ENCODE data around the gene OR2T4.

OR2T4 gene

DNA sequence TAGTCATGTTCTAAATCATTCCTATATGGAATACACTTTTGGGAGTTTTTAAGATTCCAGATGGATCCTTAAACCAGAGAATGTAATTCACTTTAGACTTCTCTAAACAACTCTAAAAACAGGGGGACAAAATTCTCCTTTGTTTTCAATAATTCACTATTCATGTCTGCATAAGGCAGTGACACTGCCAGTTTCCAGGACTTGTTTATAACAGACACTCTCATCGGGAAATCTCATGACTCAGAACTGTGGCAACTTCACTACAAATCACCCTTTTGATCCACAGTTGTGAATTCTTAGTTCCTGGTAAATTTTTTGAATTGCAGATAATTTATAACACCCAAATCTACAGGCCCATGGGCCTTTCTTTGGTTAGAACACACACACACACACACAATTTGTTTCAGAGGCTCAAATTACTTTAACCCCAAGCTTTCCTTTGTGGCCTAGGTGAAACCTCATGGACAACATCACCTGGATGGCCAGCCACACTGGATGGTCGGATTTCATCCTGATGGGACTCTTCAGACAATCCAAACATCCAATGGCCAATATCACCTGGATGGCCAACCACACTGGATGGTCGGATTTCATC lies at the start of gene OR2T4:
Gene OR2T4, plus strand, starts transcription at position 545 of the 595 bp plus-strand sequence. Its CDS starts 0 bp downstream, at position 545.
- DNase-seq (ENCODE audit: low spot score): no peak
- TF ChIP-seq CTCF (IDR thresholded peaks at IDR 0.05; ENCODE audit: extremely low read depth, insufficient read depth, missing control alignments): no peak
- in situ Hi-C loops (cut with MboI; ENCODE audit: low pct_unique_long_range_greater_than_20kb, low sequenced_read_pairs, unreplicated experiment): no loop called here

DNA sequence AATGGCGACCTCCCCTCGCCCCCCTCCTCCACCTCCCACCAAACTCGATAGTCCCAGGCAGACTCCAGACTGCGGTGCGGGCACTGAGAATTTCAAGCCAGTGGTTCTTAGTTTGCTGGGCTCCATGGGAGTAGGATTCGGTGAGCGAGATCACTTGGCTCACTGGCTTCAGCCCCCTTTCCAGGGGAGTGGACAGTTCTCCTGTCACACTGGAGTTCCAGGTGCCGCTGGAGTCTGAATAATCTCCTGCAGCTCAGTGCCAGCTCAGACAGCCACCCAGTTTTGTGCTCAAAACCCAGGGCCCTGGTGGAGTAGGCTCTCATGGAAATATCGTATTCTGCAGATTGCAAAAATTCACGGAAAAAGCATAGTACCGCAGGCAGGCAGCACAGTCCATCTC lies 44.7 kb upstream of the OR2T4 start:
- DNase-seq (ENCODE audit: low spot score): no peak
- TF ChIP-seq CTCF (IDR thresholded peaks at IDR 0.05; ENCODE audit: extremely low read depth, insufficient read depth, missing control alignments): no peak
- in situ Hi-C loops (cut with MboI; ENCODE audit: low pct_unique_long_range_greater_than_20kb, low sequenced_read_pairs, unreplicated experiment): no loop called here

DNA sequence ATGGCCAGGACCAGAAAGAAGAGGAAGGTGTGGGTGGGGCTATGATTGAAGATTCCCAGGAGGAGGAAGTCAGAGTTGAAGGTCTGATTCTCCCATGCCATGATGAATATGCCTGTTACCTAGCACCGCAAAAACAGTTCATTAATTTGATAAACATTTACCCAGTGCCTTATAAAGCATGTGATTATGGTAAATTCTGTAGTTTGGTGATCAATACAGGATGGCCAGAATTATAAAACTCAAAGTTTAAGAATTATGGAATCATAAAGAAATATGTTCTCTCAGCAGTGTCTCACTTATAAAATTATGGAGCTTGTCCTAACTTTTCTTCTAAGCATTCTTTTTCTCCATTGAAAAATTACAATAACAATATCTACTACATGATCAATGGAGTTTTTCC lies 37.0 kb upstream of the OR2T4 start, which contains the start of gene OR2M7:
Gene OR2M7, minus strand, starts transcription at position 101 of the 400 bp plus-strand sequence. Its CDS starts 0 bp downstream, at position 101.
- TF ChIP-seq CTCF (IDR thresholded peaks at IDR 0.05; ENCODE audit: extremely low read depth, insufficient read depth, missing control alignments): no peak
- no peak for DNase-seq (ENCODE audit: low spot score)
- in situ Hi-C loops (cut with MboI; ENCODE audit: low pct_unique_long_range_greater_than_20kb, low sequenced_read_pairs, unreplicated experiment): no loop called here

DNA sequence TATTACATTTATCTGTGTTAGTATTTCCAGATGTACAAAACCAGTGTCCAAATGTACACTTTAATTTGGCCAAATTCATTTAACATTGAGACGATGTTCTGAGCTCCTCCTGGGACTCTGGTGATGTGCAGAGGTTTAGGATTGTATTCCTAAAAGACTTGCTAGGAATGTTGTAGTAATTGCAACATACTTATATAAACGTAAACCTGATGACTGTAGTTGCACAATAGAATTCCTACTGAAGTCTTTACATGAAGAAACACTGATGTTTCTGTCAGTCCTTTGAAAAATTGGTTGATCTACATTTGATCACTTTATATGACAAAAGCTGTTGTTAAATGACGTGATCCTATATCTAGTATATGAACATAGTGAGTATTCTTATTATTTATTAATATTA lies 18.0 kb upstream of the OR2T4 start:
- in situ Hi-C loops (cut with MboI; ENCODE audit: low pct_unique_long_range_greater_than_20kb, low sequenced_read_pairs, unreplicated experiment): no loop called here
- TF ChIP-seq CTCF (IDR thresholded peaks at IDR 0.05; ENCODE audit: extremely low read depth, insufficient read depth, missing control alignments): no peak

GRCh38 chr1:248348475-248348874 lies 13.0 kb upstream of the OR2T4 start, which contains the start of gene OR14C36:
OR14C36 (plus strand) TSS chr1:248348775; CDS start chr1:248348775, 0 bp downstream.
- no peak for TF ChIP-seq CTCF (IDR thresholded peaks at IDR 0.05; ENCODE audit: extremely low read depth, insufficient read depth, missing control alignments)
- in situ Hi-C loops (cut with MboI; ENCODE audit: low pct_unique_long_range_greater_than_20kb, low sequenced_read_pairs, unreplicated experiment): no loop called here
- DNase-seq (ENCODE audit: low spot score): no peak

More for the DNA sequence above, 18.0 kb upstream of the OR2T4 start:
- no peak for DNase-seq (ENCODE audit: low spot score)

- in situ Hi-C loops (cut with MboI; ENCODE audit: low pct_unique_long_range_greater_than_20kb, low sequenced_read_pairs, unreplicated experiment): no loop called here
- no peak for DNase-seq (ENCODE audit: low spot score)
- TF ChIP-seq CTCF (IDR thresholded peaks at IDR 0.05; ENCODE audit: extremely low read depth, insufficient read depth, missing control alignments): no peak
These were observed 2.0 kb upstream of the OR2T4 start for GRCh38 chr1:248359415-248359814.

All from GM13977 (cell line).